GM18519 (cell line): Measurements from ENCODE around the gene CNRIP1.

Experiments
- ATAC-seq: cut with Tn5 transposase; IDR thresholded peaks from one replicate; pipeline ENCODE4 v1.9.1; 2021; ENCODE audit warnings: mild to moderate bottlenecking, moderate library complexity; ENCODE audit not compliant: unreplicated experiment, low FRiP score

The CNRIP1 gene

DNA sequence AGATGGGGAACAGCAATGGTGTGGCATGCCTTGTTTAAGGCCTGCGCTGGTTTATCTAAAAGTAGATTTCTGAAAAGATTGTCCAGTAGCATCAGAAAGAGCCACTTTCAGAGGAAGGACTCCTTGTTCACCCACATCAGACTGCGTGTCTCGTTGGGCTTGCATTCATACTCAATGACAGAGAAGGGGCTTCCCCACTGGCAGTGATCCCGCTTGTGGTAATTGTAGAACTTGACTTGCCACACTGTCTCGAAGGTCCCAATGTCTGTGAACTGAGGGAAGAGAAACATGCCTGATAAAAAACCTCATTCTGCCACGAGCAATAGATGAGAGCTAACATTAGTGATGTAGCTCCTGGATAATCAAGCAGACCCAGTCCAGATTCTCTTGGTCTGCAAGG lies 26.0 kb downstream of the CNRIP1 start:
- no peak for ATAC-seq

DNA sequence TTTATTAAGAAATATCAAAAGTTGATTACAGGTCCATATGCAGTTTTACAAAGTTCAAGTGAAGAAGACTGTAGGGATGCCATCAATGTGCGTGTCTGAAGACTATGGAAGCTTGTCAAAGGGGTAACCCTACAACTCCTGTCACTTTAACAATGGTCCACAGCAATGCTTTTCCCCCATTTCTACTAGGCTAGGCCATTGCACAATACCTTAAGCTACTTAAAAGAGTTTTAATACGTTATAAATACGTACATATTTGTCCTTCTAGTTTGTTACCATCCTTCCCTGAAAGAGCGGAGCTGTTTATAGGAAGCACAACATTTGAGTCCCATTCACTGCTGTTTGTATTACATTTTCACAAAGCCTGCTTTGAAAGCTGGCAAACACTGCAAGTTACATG lies 26.7 kb downstream of the CNRIP1 start:
- ATAC-seq: no peak

DNA sequence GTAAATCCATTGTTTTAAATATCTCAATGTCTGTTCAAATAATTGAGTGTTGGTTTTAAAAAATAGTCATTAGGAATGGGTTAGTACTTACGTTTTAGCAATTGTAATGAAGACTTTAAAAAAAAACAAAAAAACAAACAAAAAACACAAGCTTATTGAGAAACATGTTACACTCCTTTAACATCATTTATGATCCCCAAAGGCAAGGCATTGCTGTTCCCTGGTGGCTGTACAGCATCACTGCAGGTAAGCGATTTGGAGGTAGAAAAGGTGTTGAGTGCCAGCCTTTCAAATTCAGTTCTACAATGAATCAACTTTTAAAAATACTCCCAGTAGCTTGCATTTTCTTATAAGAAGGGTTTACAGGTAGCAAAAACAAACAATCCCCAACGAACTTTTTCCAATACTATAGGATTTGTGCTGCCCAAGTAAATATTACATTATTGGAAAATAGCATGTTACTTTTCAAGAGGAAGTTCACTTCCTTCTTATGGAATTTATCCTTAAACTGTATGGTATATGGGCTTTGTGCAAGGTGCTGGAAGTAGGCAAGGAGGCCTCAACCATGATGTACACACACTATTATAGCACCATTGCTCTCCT lies 27.5 kb downstream of the CNRIP1 start:
- peak; percentile 68 for ATAC-seq

DNA sequence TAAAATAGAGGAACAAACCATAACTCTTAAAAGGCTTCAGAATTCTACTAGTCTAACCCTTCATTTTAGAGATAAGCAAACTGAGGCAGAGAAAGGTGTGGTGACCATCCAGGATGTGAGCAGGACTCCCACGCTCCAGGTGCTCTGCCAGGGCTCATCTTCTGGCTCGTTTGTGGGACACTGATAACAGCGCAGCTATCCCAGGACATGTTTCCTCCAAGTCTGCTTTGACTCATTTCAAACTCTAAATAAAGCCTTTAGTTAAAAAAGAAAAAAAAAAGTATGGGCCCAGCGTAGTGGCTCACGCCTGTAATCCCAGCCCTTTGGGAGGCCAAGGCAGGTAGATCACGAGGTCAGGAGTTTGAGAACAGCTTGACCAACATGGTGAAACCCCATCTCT lies 28.4 kb downstream of the CNRIP1 start:
- ATAC-seq: no peak

DNA sequence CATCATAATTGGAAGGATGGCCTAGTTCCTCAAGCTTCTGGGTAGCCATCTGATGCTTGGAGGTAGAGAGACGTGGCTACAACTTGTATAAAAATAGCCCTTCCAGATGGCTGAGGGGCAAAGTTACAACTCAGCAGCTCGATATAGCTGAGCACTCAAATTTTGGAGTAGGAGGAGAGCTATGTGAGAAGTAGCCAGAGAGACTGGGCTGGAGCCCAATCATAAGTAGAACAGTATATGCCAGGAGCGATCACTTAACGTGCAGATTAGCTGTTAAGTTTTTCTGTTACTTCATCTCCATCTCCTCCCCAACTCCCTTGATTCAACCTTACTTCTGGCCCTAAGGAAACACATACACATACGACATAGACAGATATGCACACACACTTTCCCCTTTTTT lies 28.8 kb downstream of the CNRIP1 start:
- no peak for ATAC-seq

DNA sequence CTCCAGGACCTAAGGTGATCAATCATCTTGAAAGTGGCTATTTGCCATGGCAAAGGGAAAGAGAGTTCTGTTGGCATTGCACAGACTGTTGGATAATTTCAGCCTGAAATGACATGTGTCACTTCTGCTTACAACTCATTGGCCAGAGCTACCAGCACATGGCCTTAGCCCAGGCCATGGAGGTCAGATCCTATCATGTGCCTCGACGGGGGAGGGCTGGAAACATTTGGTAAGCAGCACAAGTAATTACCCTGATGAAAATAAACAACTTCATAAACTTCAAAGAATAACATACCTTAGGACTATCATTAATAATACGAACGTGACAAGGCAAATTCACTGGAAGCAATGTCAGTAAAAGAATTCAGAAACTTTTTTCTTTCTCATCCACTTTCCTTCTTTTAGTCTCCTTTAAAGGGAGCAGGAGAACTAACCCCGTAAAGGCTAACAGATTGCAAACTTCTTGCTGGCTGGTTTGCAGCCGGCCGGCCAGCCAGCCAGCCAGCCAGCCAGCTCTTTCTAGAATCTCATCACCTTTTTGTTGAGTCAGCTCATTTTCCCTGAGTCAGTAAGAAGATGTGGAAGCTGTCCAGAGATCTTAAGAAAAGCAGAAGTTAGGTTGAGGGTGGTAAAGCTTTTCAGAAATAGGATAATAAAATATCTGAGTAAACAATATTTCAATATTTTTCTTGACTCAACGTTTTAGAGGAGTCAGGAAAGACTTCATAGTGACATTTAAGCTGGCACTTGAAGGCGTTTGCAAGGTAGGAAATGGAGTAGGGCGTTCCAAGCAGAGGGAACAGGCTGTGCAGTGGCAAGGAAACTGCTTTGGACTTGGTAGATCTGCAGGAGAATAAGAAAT lies 31.9 kb downstream of the CNRIP1 start:
- ATAC-seq: no peak

DNA sequence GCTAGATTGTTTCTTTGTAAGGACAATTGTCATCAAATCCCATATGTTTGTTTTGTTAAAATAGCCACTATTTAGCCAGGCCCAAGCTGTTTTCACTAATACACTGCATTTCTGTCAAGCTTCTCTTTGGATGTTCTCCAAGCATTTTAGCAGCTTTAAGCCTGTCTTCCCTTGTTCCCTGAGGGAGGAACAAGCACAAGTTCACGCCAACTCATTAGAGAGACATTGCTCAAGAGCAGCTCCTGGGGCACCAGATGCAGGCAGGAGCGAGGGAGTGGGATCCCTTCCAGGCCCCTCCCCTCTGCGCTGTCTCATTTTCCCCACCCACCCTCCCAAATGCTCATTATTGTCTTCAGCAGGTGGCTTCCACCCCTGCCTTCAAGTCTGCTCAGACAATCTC lies 34.9 kb downstream of the CNRIP1 start:
- ATAC-seq: no peak

DNA sequence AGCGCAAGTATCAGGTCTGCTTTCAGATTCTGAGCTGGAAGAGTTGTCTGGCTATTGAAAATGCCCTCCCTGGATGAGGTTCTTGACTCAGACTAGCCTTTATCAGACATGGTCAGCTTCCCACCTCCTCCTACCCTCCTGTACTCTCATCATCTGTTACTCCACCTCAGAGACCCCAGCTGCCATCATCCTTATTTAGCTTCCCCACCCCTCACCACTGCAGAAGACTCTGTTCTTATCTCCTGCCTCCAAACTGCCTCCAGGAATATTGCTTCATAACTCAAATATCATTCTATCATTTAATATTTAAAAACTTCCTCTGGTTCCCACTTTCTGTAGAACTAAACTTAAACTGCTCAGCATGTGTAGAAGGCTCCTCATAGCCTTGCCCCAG lies 36.3 kb downstream of the CNRIP1 start:
- ATAC-seq: no peak

DNA sequence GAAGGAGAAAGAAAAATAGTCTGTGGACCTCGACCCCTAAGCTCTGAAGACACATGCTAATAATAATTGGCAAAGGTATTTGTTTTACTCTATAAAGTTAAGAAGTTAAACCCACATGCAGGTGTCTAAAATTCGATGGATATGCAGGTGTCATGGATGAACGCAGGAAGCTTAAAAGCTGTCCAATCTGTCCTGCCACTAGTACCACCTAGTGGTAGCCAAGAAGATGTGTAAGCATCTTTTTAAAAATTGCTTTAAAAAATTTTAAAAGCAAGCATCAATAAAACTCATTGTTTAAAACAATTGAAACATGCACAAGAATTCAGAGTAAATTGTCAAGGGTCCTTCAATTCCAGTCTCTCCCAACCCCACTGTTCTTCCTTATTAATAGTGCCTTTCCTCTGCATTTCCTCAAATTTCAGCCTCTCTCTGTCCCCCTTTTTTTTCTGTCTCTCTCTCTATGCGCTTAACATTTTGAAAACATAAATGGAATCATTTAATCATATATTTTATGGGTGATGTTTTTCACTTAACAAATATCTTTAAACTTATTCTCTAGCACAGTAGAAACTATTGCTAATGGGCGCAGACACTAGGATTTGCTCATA lies 36.8 kb downstream of the CNRIP1 start:
- no peak for ATAC-seq

DNA sequence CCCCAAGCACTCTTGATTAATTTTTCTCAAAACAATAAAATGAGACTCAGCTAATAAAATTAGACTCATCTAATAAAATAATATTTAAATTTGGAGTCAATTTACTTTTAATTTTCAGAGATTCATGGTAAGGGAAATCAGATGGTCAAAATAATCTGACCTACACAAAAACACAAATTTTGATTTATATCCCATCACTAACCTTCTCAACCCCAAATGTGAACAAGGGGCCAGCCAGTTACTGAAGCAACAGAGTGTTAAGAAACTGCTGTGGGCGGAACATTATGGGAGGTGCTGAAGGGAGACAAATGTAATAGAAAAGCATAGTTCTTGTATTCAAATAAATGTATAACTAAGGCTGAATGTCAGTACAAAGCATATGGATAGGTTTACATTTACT lies 39.0 kb downstream of the CNRIP1 start:
- ATAC-seq: no peak

DNA sequence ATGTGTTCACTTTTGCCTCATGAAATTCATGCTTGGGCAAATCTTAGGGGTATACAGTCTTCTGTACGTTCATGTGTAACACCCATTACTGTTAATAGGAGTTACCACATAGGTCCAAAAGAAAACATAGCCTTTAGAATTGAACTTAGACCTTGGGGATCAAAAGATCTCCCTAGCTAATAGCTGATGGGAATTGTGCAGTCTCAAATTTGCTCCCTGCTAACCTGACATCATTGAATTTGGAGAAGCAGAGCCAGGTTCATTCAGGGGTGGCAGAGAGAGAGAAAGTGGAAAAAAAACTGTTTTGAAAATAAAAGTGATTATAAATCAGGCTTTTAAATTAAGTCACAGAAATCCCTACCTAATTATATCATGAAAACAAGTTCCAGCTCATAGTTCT lies 39.4 kb downstream of the CNRIP1 start:
- ATAC-seq: no peak

DNA sequence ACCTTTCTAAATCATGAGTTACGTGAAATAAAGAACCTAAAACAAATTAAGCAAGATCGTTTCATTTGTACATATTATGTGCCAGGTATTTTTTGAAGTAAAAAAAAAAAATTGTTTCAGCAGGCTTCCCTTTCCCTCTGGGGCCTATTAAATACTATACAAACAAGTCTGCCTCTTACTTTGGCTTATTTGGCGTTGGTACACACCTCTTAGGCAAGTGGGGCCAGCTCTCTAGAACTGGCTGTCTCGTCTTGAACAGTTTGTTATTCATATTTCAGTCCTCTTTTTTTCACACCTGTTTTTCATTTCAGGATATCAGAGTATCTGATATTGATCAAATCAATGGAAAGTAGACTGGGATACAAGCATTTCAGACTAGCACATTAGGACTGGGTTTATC lies 40.1 kb downstream of the CNRIP1 start:
- no peak for ATAC-seq

DNA sequence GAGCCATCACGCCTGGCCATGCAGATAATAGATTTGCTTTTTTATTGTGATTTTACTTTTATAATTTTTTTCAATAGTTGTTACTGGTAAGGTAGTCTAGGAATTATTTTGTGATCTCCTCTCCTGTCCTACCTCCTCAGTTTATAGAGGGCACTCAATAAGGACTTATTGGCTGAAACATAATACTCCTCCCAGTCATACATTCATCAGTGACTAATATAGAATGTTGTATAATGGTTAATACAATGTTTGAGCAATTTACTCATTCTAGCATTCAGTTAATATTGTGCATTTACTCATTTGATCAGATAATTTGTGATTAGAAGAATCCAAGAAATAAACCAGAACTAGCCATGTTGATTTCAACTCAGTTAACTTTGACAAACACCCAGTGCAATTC lies 41.6 kb downstream of the CNRIP1 start:
- no peak for ATAC-seq

DNA sequence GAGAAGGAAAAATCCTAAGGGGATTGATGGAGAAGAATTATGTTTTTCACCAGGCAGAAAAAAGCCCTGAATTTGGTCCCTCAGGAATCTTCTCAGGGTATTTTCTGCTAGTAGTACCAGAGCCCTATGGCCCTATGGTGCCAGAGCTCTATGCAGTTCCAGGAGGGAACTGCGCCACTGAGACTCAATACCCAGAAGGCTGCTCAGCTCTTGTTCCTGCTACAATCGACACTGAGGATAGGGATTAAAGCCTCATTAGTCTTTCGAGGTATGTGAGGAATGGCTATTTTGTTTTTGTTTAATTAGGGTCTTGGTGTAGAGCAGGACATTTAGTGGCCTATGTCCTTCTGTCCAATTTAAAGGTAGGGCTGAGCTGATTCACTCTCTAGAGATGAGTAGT lies 45.7 kb downstream of the CNRIP1 start:
- ATAC-seq: no peak

DNA sequence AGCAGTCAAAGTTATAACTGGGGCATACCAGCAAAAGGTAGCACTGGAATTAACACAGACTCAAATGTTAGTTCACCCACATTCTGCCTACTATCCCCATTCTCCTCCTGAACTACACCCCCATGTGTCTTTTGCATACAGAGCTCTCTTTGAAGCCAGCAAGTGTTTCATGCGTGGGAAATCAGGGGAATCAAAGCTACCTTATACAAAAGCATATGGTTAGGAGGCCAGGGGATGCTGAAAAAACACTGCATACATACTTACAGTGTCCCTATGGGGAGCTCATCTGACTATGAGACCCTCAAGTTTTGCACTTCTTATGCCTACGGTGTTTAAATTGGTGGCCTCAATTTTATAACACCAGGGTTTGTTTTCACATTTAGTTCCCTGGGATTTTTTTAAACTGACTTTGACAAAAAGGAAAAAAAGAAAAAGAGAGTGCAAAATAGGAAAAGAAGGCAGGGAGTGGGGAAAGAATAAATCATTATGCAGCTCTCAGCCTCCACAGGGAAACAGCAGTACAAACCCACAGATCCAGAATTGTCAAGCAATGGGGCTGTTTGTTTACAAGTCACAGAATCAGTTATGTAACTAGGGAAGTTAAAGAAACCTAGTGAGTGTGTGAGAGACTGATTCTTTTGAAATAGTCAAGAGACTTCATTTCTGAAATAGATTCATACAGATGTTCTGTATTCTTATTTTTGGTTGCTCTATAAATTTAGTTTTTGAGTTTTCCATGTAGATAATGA lies 47.3 kb downstream of the CNRIP1 start:
- ATAC-seq: no peak

DNA sequence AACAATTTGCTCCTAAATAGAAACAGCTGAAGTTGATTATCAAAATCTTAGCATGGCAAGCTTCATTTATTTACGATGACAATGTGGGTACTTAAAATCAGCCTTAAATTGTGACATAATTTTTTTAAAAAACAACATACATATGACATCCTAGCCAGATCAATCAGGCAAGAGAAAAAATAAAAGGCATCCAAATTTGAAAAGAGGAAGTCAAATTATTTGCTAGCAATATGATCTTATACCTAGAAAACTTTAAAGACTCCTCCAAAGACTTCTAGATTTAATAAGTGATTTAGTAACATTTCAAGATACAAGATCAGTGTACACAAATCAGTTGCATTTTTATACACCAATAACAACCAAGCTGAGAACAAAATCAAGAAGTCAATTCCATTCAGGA lies 53.1 kb downstream of the CNRIP1 start:
- no peak for ATAC-seq

DNA sequence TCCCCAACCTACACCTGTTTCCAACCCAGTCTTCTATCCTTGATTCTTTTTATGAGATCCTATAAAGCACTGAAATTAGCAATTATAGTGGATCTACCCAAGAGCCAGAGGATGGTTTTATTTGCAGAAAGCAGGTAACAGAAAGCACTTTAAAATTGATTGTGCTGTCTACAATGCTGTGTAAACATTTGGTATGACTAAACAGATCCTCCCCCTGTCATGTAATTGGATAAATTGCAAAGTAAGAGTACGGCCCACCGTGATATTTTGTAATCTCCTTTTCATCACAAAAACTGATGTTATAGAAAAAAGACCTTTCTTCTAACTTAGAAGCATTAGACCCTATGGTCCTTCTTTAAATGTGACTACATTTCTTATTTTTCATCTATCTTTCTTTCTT lies 56.1 kb downstream of the CNRIP1 start:
- no peak for ATAC-seq

DNA sequence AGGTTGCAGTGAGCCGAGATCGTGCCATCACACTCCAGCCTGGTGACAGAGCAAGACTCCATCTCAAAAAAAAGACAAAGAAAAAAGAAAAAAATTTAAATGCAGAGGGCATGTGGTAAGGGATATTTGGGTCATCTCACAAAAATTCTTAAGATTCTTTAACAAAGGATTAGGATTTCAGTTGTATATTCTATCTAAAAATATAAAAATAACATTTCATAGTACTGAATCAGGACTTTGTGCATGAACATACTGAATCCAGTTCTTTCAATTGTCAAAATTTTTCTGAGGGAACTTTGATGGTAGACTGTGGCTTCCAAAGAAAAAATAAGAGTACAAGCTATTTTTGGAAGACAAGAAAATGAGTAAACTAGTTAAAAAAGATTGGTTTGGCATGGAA lies 60.9 kb downstream of the CNRIP1 start:
- ATAC-seq: no peak

DNA sequence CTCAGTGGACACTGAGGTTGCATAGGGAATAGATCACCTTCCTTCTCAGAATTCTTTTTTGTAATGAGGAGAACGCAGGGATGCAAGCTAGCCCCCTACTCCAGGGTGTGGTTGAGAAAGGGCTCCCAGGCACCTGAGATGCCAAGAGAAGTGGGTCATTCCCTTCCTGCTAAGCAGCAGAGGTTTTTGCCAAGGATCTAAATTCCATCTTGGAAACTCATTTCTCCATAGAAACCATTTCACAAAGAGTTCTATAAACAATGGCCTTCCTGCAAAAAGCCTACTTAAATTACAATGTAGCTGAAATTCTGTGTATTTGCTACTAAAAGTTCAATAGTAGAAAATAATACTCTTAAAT lies 63.7 kb downstream of the CNRIP1 start:
- ATAC-seq: no peak

DNA sequence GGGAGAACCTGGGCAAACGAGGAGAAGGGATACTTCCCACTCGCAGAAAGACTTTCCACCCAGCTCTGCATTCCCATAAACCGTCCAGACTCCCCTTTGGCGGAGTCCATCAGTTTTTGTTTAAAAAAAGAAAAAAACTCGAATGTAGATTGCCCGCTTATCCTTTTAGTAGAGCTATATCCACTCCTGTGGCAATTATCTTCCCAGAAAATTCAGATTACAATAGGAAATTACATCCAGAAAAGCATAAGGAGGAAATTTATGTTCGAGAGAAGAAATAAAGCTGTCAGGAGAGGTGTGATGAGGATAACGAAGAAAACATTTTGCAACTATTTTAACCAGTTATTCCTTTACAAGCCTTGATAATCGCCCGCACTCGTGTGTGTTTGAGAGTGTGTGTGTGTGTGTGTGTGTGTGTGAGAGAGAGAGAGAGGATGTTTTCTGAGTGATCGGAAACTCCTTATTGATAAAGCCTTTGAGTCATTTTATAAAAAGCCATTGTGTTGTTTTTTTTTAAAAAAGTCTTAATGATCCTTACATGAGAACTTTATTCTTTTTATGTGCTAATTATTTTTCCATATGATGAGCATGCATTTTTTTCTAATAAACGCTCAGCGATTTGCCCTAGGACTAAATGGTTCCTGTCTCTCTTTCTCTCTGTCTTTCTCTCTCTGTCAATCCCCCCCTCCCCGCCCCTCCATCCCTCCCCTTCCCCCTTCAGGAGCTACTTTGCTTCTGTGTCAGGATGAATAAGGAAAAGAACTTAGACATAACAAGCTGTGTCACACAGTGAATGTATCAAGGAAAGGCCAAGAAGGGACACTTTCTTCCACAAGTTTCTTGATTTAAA lies 66.3 kb downstream of the CNRIP1 start:
- no peak for ATAC-seq
